Measurements from ENCODE around the gene TMEM255B.

- no peak for TF ChIP-seq CEBPB (IDR thresholded peaks at IDR 0.05; ENCODE audit: low read depth)
- no peak for TF ChIP-seq CTCF (IDR thresholded peaks at IDR 0.05 in 2 of 3, conservative IDR thresholded peaks at IDR 0.05 in 1 of 3; ENCODE audit: borderline replicate concordance in 1 of 3, insufficient read depth in 1 of 3, low read depth in 2 of 3, low read length in 2 of 3)
- TF ChIP-seq EZH2 (IDR thresholded peaks at IDR 0.05), result no peak
- TF ChIP-seq EGR1 (IDR thresholded peaks at IDR 0.05; ENCODE audit: low read depth), result no peak
- TF ChIP-seq REST (IDR thresholded peaks at IDR 0.05; ENCODE audit: low read depth), result no peak
- TF ChIP-seq ZBTB33 (IDR thresholded peaks at IDR 0.05; ENCODE audit: extremely low read depth, insufficient replicate concordance, low read length), result no peak
- no peak for TF ChIP-seq POLR2A (IDR thresholded peaks at IDR 0.05; ENCODE audit: borderline replicate concordance, extremely low read depth, insufficient read depth, insufficient read length)
- no peak for TF ChIP-seq SP1 (IDR thresholded peaks at IDR 0.05; ENCODE audit: low read depth)
- TF ChIP-seq JUND (IDR thresholded peaks at IDR 0.05), result no peak
- no peak for TF ChIP-seq ATF3 (IDR thresholded peaks at IDR 0.05)
Observed at GRCh38 chr13:113853518-113854237, 94.7 kb downstream of the TMEM255B start.
